Stimulated activated memory B cell treated with anti-CD40 and anti-IgM and Interleukin-4, amounts not matched to agents 10 μg/mL and 1 μg/mL and 100 μg/mL, for 72 hours (primary cell): ENCODE measurements around the gene FMNL2.

Experiments
- ATAC-seq: fragments of 150-1000 bp; cut with Tn5 transposase; 2 replicates; pipeline ENCODE4 v1.10.0; 2021
- H3K27ac Mint-ChIP-seq: one replicate; pipeline ENCODE4 v1.8.0; 2022; ENCODE audit warnings: mild to moderate bottlenecking, mixed read lengths
- H3K27me3 Mint-ChIP-seq: one replicate; pipeline ENCODE4 v1.8.0; 2022; ENCODE audit warnings: mixed read lengths
- H3K36me3 Mint-ChIP-seq: one replicate; pipeline ENCODE4 v1.8.0; 2022; ENCODE audit warnings: mixed read lengths
- H3K4me1 Mint-ChIP-seq: one replicate; pipeline ENCODE4 v1.8.0; 2022; ENCODE audit warnings: mixed read lengths
- H3K4me3 Mint-ChIP-seq: one replicate; pipeline ENCODE4 v1.8.0; 2022; ENCODE audit warnings: mild to moderate bottlenecking, moderate library complexity, mixed read lengths
- H3K9me3 Mint-ChIP-seq: one replicate; pipeline ENCODE4 v1.8.0; 2022; ENCODE audit warnings: mixed read lengths

The FMNL2 gene

DNA sequence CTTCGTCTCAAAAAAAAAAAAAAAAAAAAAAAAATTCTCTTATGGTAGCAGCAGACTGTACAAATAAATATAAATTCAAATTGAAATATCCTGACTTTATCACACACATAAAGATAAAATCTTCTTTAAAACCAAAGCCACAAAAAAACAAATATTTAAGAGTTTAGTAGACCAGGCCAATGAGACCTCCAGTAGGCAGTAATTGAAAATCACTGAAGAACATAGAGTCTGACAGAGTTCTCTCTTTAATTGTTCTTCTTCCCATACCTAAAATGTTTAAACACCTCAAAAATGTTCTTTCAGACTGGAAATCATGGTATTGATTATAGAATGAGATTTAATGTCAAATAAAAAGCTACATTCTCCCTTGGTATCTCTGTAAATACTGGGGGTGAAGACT is 361.5 kb downstream of the FMNL2 start:
- no peak overlapping the region for H3K4me3 Mint-ChIP-seq
- ATAC-seq: no peak
- H3K4me1 Mint-ChIP-seq: peaks cover 24% of the 10 kb centered on the region
- H3K27ac Mint-ChIP-seq: no peak overlapping the region
- peaks cover 2% of the 10 kb centered on the region for H3K9me3 Mint-ChIP-seq
- peaks cover 16% of the 10 kb centered on the region for H3K36me3 Mint-ChIP-seq
- no peaks in the 10 kb centered on the region for H3K27me3 Mint-ChIP-seq
